ENCODE measurements around the gene SH3BGR.

The SH3BGR gene

GRCh38 chr21:39452207-39452969 is 618 bp downstream of the SH3BGR start:
- TF ChIP-seq USF1 (IDR thresholded peaks at IDR 0.05) (no peak), FOXM1 (IDR thresholded peaks at IDR 0.05; ENCODE audit: borderline replicate concordance, low read depth) (no peak), MAX (IDR thresholded peaks at IDR 0.05) (no peak), ZBTB7A (IDR thresholded peaks at IDR 0.05; ENCODE audit: low read depth) (no peak), EP300 (IDR thresholded peaks at IDR 0.05; ENCODE audit: borderline replicate concordance) (no peak), TAF1 (IDR thresholded peaks at IDR 0.05; ENCODE audit: low read depth) (no peak), EGR1 (IDR thresholded peaks at IDR 0.05) (no peak), NFIC (IDR thresholded peaks at IDR 0.05) (no peak), CEBPB (IDR thresholded peaks at IDR 0.05) (no peak), TEAD4 (IDR thresholded peaks at IDR 0.05) (no peak), RAD21 (IDR thresholded peaks at IDR 0.05; ENCODE audit: low read depth) (no peak), TCF12 (IDR thresholded peaks at IDR 0.05; ENCODE audit: low read depth) (no peak), REST (IDR thresholded peaks at IDR 0.05; ENCODE audit: low read depth) (no peak), YY1 (IDR thresholded peaks at IDR 0.05; ENCODE audit: low read depth) (no peak), CREB1 (IDR thresholded peaks at IDR 0.05; ENCODE audit: low read depth) (no peak)

GRCh38 chr21:39452970-39453342 is 1.2 kb downstream of the SH3BGR start:
- TF ChIP-seq ZBTB7A (IDR thresholded peaks at IDR 0.05; ENCODE audit: low read depth) (no peak), REST (IDR thresholded peaks at IDR 0.05; ENCODE audit: low read depth) (no peak), CEBPB (IDR thresholded peaks at IDR 0.05) (no peak)

- no peak for TF ChIP-seq CREB1 (IDR thresholded peaks at IDR 0.05; ENCODE audit: low read depth)
- TF ChIP-seq RAD21 (IDR thresholded peaks at IDR 0.05; ENCODE audit: low read depth), result no peak
- no peak for TF ChIP-seq FOXM1 (IDR thresholded peaks at IDR 0.05; ENCODE audit: borderline replicate concordance, low read depth)
- no peak for TF ChIP-seq REST (IDR thresholded peaks at IDR 0.05; ENCODE audit: low read depth)
- TF ChIP-seq YY1 (IDR thresholded peaks at IDR 0.05; ENCODE audit: low read depth), result no peak
- TF ChIP-seq ZBTB7A (IDR thresholded peaks at IDR 0.05; ENCODE audit: low read depth), result no peak
- TF ChIP-seq USF1 (IDR thresholded peaks at IDR 0.05), result no peak
- no peak for TF ChIP-seq EGR1 (IDR thresholded peaks at IDR 0.05)
- no peak for TF ChIP-seq TCF12 (IDR thresholded peaks at IDR 0.05; ENCODE audit: low read depth)
- no peak for TF ChIP-seq CEBPB (IDR thresholded peaks at IDR 0.05)
- no peak for TF ChIP-seq EP300 (IDR thresholded peaks at IDR 0.05; ENCODE audit: borderline replicate concordance)
- TF ChIP-seq MAX (IDR thresholded peaks at IDR 0.05), result no peak
- no peak for TF ChIP-seq NFIC (IDR thresholded peaks at IDR 0.05)
- no peak for TF ChIP-seq TAF1 (IDR thresholded peaks at IDR 0.05; ENCODE audit: low read depth)
- TF ChIP-seq TEAD4 (IDR thresholded peaks at IDR 0.05), result no peak
Observed at GRCh38 chr21:39453571-39454179, 1.9 kb downstream of the SH3BGR start.

GRCh38 chr21:39454949-39455668 is 3.3 kb downstream of the SH3BGR start:
- TF ChIP-seq EP300 (IDR thresholded peaks at IDR 0.05; ENCODE audit: borderline replicate concordance) (no peak), MAX (IDR thresholded peaks at IDR 0.05) (no peak), TAF1 (IDR thresholded peaks at IDR 0.05; ENCODE audit: low read depth) (no peak), NFIC (IDR thresholded peaks at IDR 0.05) (no peak), TCF12 (IDR thresholded peaks at IDR 0.05; ENCODE audit: low read depth) (no peak), FOXM1 (IDR thresholded peaks at IDR 0.05; ENCODE audit: borderline replicate concordance, low read depth) (no peak), RAD21 (IDR thresholded peaks at IDR 0.05; ENCODE audit: low read depth) (no peak), EGR1 (IDR thresholded peaks at IDR 0.05) (no peak), YY1 (IDR thresholded peaks at IDR 0.05; ENCODE audit: low read depth) (no peak), TEAD4 (IDR thresholded peaks at IDR 0.05) (no peak), USF1 (IDR thresholded peaks at IDR 0.05) (no peak), ZBTB7A (IDR thresholded peaks at IDR 0.05; ENCODE audit: low read depth) (no peak), REST (IDR thresholded peaks at IDR 0.05; ENCODE audit: low read depth) (no peak), CEBPB (IDR thresholded peaks at IDR 0.05) (no peak), CREB1 (IDR thresholded peaks at IDR 0.05; ENCODE audit: low read depth) (no peak)
